CD4-positive, alpha-beta T cell (primary cell): ENCODE measurements around the gene XYLT1. TPM values are rescaled to one million over a fixed set of nuclear protein-coding genes. Genes with fewer than 3 reads are reported as not detected.

Experiments
- ATAC-seq: fragments of 200-7000 bp; cut with Tn5 transposase; one replicate; pipeline ENCODE4 v1.10.0; 2022; ENCODE audit warnings: mild to moderate bottlenecking; ENCODE audit not compliant: poor library complexity
- CTCF ChIA-PET: fragments of 350-600 bp; sonication (Branson Sonifier 250); formaldehyde crosslinking; loops from one replicate; lab custom pipeline; 2021; ENCODE audit warnings: antibody characterized with exemption, inconsistent platforms; lab: Charles Lee
- POLR2A ChIA-PET: fragments of 350-600 bp; sonication (Branson Sonifier 250); formaldehyde crosslinking; loops from one replicate; lab custom pipeline; 2021; ENCODE audit warnings: antibody characterized with exemption, inconsistent platforms; lab: Charles Lee
- DNase-seq, 14 experiments: peaks; one replicate each; pipeline ENCODE4 v3.0.0-alpha.2; 2013 to 2020; ENCODE audit warnings: mixed read lengths in 2 of 14
- H3K27ac ChIP-seq, 2 donors: one replicate each; pipeline versions ENCODE4 v1.5.1 to v1.7.0; 2013; ENCODE audit warnings: low read length in 2 of 2, low read depth in 1 of 2, mild to moderate bottlenecking in 1 of 2
- H3K27me3 ChIP-seq, 2 experiments: 1 replicate in 1 of 2; 2 replicates in 1 of 2; pipeline versions ENCODE4 v1.6.1 to v1.7.0; 2013; ENCODE audit warnings: low read length in 2 of 2, control low read depth in 1 of 2, mild to moderate bottlenecking in 1 of 2, moderate library complexity in 1 of 2; ENCODE audit not compliant: insufficient read depth in 2 of 2, control insufficient read depth in 1 of 2
- H3K36me3 ChIP-seq: one replicate; pipeline ENCODE4 v1.6.1; 2013; ENCODE audit warnings: low read length, control low read depth; ENCODE audit not compliant: insufficient read depth
- H3K4me1 ChIP-seq: one replicate; pipeline ENCODE4 v1.6.1; 2013; ENCODE audit warnings: low read length, control low read depth; ENCODE audit not compliant: insufficient read depth
- H3K4me3 ChIP-seq: one replicate; pipeline ENCODE4 v1.5.1; 2013; ENCODE audit warnings: mild to moderate bottlenecking, low read length, moderate library complexity
- H3K9me3 ChIP-seq, 2 experiments: 1 replicate in 1 of 2; 2 replicates in 1 of 2; pipeline versions ENCODE4 v1.6.1 to v1.7.0; 2013; ENCODE audit warnings: low read length in 2 of 2, mild to moderate bottlenecking in 2 of 2, control low read depth in 1 of 2, moderate library complexity in 1 of 2; ENCODE audit not compliant: control insufficient read depth in 1 of 2, insufficient read depth in 1 of 2
- H3K27ac Mint-ChIP-seq: one replicate; pipeline ENCODE4 v1.8.0; 2020; ENCODE audit warnings: mixed read lengths
- H3K27me3 Mint-ChIP-seq: one replicate; pipeline ENCODE4 v1.8.0; 2021; ENCODE audit warnings: mixed read lengths
- H3K36me3 Mint-ChIP-seq: one replicate; pipeline ENCODE4 v1.8.0; 2021; ENCODE audit warnings: low read depth, mixed read lengths
- H3K4me1 Mint-ChIP-seq: one replicate; pipeline ENCODE4 v1.8.0; 2021; ENCODE audit warnings: low read depth, mixed read lengths
- H3K4me3 Mint-ChIP-seq: one replicate; pipeline ENCODE4 v1.8.0; 2020; ENCODE audit warnings: mild to moderate bottlenecking, mixed read lengths
- H3K9me3 Mint-ChIP-seq: one replicate; pipeline ENCODE4 v1.8.0; 2020; ENCODE audit warnings: mixed read lengths
- CTCF ChIP-seq: fragments of 200-600 bp; IDR thresholded peaks from one replicate; pipeline ENCODE4 v1.8.0; 2022; ENCODE audit warnings: antibody characterized with exemption, mild to moderate bottlenecking
- intact Hi-C, 2 experiments: fragments of 100-400 bp; cut with DNase I in 1 of 2; cut with micrococcal nuclease in 1 of 2; formaldehyde crosslinking; loops; one replicate each; pipeline versions ENCODE4 v1.15.1 to v1.9.0; 2023 to 2025; cut with DNase I, micrococcal nuclease
- total RNA-seq, 174 experiments: library from RNA in 2 of 174; stranded (reverse) in 2 of 174; gene quantifications; one replicate each; pipeline ENCODE4 v1.2.3 and lab custom pipeline; 2021 to 2026

XYLT1 gene
- total RNA-seq, 2 experiments from 2014 or later, result 26.0 to 27.1 TPM

- no peaks in the 10 kb centered on the region for H3K27me3 ChIP-seq
- CTCF ChIA-PET, result no interaction called here
- peaks cover 25% of the 10 kb centered on the region for H3K4me1 ChIP-seq
- H3K27ac ChIP-seq, result no peak overlapping the region
- no peak overlapping the region for H3K4me3 ChIP-seq
- Mint-ChIP-seq H3K27ac (no peak overlapping the region), H3K27me3 (no peaks in the 10 kb centered on the region), H3K4me3 (no peak overlapping the region), H3K36me3 (no peaks in the 10 kb centered on the region), H3K4me1 (peaks cover 73% of the 10 kb centered on the region), H3K9me3 (no peaks in the 10 kb centered on the region)
- intact Hi-C loops, result no loop called here
- POLR2A ChIA-PET, result interaction anchor here (0.7 kb wide), 1 partner anchor 9 kb away, joined by 3 read pairs; no protein-coding TSS in a partner anchor
- H3K36me3 ChIP-seq, result no peaks in the 10 kb centered on the region
- DNase-seq, result no peak
- ATAC-seq, result no peak
- TF ChIP-seq CTCF, result no peak
- no peaks in the 10 kb centered on the region for H3K9me3 ChIP-seq
Measured at GRCh38 chr16:17304106-17304490, 166.7 kb downstream of the XYLT1 start.

DNA sequence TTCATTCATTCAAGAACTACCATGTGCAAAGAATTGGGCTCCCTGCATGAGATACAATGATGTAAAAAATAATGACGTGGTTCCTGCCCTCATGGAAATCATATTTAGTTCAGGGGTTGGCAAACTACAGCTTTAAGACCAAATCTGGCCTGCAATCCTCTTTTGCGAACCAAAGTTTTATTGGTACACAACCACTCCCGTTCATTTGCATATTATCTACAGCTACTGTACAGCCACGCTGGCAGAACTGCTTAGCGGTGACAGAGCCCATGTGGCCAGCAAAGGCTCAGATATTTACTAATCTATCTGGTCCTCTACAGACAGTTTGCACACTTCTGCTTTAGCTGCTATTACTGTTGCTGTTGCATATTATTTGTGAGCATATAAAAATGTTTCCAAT, 167.7 kb downstream of the XYLT1 start:
- no peak for DNase-seq
- Histone ChIP-seq H3K27ac (no peak overlapping the region), H3K4me1 (peaks cover 25% of the 10 kb centered on the region), H3K9me3 (no peaks in the 10 kb centered on the region), H3K4me3 (no peak overlapping the region), H3K36me3 (peaks cover 2% of the 10 kb centered on the region), H3K27me3 (no peaks in the 10 kb centered on the region)
- no peak for ATAC-seq
- Mint-ChIP-seq H3K9me3 (no peaks in the 10 kb centered on the region), H3K36me3 (no peaks in the 10 kb centered on the region), H3K4me3 (no peak overlapping the region), H3K4me1 (peaks cover 70% of the 10 kb centered on the region), H3K27ac (peak overlapping the region; percentile 34), H3K27me3 (no peaks in the 10 kb centered on the region)
- CTCF ChIA-PET, result interaction anchor here (0.6 kb wide), 1 partner anchor 161 kb away, joined by 3 read pairs; no protein-coding TSS in a partner anchor
- TF ChIP-seq CTCF, result no peak
- POLR2A ChIA-PET, result interaction anchor here (1.0 kb wide), 2 partner anchors 8 to 61 kb away, joined by 3 to 5 read pairs; no protein-coding TSS in a partner anchor
- intact Hi-C loops, result no loop called here

DNA sequence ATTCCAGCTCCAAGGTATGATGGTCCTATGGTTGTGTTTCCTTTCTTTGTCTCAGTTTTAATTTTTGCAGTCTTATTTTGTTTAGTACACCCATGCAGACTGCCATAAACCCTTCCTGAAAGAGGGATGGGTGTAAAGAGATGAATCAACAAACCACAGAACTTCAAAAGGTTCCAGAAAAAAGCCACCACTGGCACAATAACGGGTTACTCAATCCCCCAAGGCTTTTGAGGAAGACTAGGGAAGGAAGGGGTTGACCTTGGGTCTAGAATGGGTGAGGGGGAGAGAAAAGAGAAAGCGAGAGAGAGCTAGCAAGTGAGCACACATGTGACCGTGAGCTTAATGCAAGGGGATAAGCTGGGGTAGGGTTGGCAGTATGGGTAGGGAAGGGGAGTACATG, 168.1 kb downstream of the XYLT1 start:
- peaks cover 25% of the 10 kb centered on the region for H3K4me1 ChIP-seq
- ATAC-seq (no peak), DNase-seq (no peak)
- H3K4me3 Mint-ChIP-seq, result peak overlapping the region; percentile 36
- intact Hi-C loops, result no loop called here
- no peaks in the 10 kb centered on the region for H3K9me3 ChIP-seq
- no peaks in the 10 kb centered on the region for H3K27me3 ChIP-seq
- H3K4me3 ChIP-seq, result no peak overlapping the region
- H3K9me3 Mint-ChIP-seq, result no peaks in the 10 kb centered on the region
- peaks cover 2% of the 10 kb centered on the region for H3K36me3 ChIP-seq
- ChIA-PET POLR2A (interaction anchor here (1.0 to 1.2 kb wide), 4 partner anchors 8 to 73 kb away, joined by 3 to 5 read pairs (median 4); no protein-coding TSS in a partner anchor), CTCF (no interaction called here)
- no peak for TF ChIP-seq CTCF
- no peak overlapping the region for H3K27ac ChIP-seq
- no peaks in the 10 kb centered on the region for H3K27me3 Mint-ChIP-seq
- peak overlapping the region; percentile 34 for H3K27ac Mint-ChIP-seq
- no peaks in the 10 kb centered on the region for H3K36me3 Mint-ChIP-seq
- H3K4me1 Mint-ChIP-seq, result peaks cover 65% of the 10 kb centered on the region
